ENCODE measurements around the gene CPNE7. TPM values are rescaled to one million over a fixed set of nuclear protein-coding genes. Genes with fewer than 3 reads are reported as not detected.
A peak's percentile ranks its signal among the peaks of the same experiment; 100 is the strongest.
"Not testable (repeated sequence)": the region's sequence is repeated elsewhere in the genome, so short reads cannot be mapped to it uniquely, and the experiment has no call there.

CPNE7 gene
- total RNA-seq, 1 donor from 2014 or later, result 2.4 TPM

- peak in 1 of 2 donors; percentile 53 for DNase-seq (ENCODE audit: low read depth in 2 of 2)
Observed at GRCh38 chr16:89565506-89566372, 9.8 kb upstream of the CPNE7 start.

DNA sequence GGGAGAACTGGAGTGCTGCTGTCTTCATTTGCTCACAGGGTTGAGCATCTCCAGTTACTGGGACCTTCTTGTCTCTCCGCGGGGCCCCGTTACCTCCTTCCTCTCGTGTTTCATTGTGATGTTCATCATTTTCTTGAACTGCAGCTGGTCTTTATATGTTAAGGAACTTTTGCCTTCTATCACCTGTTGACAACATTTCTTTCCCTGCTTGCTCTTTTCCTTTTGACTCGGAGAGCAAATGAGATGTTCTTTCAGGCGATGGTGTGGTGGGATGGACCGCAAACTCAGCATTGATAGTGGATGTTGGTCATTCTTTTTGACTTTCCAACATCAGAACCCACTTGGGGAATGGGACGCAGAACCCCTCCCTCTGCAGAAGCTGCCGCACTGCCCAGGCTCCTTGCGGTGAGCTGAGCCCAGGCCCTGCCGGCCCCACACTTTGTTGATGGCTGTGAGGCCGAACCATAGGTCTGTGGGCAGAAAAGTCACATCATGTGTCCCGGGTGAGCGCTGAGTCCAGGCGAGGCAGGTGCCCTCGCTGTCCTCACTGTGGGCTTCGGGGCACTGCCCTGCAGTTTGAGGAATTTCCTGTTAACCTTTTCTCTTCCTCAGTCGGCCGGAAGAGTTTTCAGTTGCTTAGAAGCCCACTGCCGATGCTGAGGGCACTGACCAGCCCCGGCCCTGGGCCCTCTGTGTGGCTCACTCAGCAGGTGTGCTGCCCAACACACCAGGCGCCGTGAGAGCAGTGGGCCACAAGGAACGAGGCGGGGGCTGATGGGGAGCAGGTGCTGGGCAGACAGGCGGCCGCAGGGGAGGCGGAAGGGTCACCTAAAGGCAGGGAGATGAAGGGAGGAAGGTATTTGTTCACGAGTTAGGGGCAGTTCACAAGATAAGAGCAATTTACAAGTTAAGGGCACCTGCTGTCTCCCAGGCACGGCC lies 7.6 kb upstream of the CPNE7 start:
- no peak for DNase-seq (ENCODE audit: low read depth in 2 of 2)

DNA sequence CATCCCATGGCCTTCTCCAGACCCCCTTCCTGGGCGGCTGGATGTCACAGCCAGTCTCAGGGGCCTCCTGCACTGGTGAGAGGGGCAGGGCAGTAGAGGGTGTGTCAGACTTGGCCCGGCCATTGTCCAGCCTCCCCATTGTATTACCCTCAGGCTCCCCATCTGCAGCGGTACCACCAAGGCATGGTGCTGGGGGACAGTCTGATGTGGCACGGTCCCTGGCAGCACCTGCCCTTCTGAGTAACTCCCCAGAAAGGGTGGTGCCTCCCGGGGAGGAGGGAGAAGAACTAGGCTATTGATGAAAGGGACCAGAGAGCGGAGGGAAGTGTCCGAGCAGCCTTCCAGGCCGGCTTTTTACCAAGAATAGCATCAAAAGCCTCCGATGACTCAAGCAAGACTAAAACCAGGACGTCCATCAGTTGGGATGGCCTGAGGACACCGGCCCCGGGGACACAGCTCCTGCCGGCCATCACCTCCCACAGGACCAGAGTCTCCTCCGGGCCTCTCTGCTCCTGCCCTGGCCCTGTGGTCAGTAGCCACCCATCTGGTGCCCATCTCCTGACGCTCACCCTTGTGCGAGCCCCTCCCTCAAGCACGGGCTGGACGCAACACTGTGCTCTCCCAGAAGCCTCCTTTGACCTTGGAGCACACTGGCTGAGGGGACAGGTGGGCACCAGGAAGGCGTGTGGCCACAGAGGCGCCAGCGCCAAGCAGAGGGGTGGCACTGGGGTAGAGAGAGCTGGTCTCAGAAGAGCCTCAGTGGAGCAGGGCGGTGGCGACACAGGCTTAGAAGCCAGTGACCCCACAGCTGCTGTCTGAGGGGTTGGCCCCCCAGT lies 5.8 kb upstream of the CPNE7 start:
- no peak for DNase-seq (ENCODE audit: low read depth in 2 of 2)

DNA sequence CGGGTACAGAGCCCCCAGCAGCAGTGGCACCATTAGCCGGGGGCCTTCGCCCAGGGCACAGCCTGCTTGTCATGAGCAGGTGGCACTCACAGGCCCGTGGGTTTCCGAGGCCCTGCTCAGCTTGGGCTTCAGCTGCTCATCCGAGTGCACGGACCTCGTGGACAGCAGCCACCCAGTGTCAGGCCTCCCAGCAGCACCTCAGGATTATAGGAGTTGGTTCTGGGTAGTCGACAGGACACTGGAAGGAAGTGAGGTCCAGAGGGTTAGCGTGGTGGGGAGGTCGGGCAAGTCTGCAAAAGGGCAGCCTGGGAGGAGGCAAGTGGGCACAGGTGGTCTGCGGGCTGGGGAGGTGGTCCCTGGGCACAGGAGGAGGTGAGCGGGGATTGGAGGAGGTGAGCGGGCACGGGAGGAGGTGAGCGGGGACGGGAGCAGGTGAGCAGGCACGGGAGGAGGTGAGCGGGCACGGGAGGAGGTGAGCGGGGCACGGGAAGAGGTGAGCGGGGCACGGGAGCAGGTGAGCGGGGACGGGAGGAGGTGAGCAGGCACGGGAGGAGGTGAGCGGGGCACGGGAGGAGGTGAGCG lies 5.1 kb upstream of the CPNE7 start:
- no peak for DNase-seq (ENCODE audit: low read depth in 2 of 2)

- not testable (repeated sequence) for DNase-seq (ENCODE audit: low read depth in 2 of 2)
Observed at GRCh38 chr16:89570983-89571598, 4.5 kb upstream of the CPNE7 start.

DNA sequence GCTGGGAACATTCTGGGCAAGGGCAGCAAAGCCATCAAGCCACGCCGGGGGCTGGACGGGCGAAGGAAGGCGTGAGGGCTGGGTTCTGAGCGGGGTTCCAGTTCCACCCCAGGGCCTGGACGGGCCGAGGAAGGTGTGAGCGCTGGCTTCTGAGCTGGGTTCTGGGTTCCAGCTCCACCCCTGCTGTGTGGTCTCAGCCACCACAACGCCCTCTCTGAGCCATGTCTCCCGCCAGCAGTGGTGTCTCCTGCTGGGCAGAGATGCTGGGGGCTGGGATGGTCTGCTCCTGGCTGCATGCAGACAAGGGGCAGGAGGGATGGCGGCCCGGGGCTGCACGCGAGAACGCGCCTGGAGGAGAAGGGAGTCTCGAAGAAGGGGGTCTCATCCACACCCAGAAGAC lies 3.9 kb upstream of the CPNE7 start:
- no peak for DNase-seq (ENCODE audit: low read depth in 2 of 2)

DNA sequence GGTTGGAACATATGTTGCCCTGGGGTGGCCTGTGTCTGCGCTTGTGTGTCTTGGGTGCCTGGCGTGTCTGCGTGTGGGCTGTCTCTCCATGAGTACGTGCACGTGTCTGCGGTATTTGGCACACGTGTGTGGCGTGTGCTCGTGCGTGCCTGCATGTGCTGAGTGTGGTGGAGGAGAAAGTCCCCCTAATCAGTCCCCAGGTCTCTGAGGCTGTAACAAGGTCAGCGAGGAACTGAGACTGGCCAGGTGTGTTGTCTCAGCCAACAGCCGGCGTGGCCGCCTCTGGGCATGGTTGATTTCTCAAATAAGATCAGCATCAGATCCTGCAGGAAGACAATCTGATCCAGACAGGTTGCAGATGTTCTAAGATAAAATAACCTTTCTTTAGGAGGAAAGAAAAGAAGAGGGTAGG lies 3.5 kb upstream of the CPNE7 start:
- DNase-seq (ENCODE audit: low read depth in 2 of 2), result no peak

DNA sequence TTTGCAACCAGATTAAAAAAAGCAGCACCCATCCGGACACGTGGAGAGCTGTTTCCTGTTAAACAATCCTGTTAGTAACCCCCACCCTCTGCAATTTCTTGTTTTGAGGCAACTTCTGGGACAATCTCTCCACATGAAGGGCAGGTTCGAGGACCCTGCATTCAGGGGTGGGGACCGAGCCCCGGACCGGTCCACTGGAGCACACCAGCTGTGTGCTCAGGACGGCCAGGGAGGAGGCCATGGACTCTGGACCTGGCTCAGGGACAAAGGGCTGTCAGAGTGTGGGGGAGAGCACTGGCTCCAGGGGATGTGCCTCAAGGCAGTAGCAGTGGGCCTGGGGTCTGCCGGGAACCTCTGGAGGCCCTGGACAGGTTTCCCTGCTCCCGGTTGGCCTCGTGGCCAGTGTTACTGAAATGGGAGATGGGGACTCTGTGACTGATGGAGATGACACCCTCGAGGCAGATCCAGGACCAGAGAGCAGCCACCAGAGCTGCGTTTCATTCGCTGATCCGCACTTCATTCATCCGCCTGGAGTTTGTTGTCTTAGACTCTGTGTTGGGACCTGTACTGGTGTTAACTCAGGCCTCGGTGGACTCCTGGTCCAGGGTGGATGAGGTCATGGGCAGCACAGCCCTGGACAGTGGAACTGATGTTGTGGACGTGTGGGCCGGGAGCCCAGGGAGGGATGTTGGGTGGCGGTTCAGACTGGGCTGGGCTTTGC lies 2.9 kb upstream of the CPNE7 start:
- no peak for DNase-seq (ENCODE audit: low read depth in 2 of 2)

- no peak for DNase-seq (ENCODE audit: low read depth in 2 of 2)
Observed at GRCh38 chr16:89573826-89574680, 1.5 kb upstream of the CPNE7 start.

DNA sequence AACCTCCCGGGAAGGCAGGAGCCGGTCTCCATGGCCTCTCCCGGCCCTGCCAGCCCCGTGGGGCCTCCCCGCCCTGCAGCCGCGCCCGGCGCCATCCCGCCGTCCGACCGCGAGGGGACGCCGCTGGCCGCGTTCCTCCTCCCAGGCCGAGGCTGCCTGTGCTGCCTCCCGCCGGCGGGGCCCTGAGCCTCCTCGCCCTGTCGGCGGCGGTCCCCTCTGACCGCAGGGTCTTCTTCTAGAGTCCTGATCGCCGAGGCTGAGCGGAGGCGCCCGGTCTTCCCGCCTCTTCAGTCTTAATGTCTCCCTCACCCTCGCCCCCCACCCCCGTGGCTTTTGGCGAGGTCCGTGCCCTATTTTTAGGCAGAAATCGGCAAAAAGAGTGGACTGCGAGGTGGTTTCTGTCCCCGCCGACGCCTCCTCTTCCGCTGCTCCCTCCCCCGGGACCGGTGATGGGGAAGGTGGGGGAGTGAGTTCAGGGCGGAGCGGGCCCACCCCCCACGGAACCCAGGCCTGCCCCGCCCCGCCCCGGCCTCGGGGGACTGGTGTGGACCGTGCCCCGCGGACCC lies 794 bp upstream of the CPNE7 start:
- DNase-seq (ENCODE audit: low read depth in 2 of 2), result peak; percentile 29 to 76

DNA sequence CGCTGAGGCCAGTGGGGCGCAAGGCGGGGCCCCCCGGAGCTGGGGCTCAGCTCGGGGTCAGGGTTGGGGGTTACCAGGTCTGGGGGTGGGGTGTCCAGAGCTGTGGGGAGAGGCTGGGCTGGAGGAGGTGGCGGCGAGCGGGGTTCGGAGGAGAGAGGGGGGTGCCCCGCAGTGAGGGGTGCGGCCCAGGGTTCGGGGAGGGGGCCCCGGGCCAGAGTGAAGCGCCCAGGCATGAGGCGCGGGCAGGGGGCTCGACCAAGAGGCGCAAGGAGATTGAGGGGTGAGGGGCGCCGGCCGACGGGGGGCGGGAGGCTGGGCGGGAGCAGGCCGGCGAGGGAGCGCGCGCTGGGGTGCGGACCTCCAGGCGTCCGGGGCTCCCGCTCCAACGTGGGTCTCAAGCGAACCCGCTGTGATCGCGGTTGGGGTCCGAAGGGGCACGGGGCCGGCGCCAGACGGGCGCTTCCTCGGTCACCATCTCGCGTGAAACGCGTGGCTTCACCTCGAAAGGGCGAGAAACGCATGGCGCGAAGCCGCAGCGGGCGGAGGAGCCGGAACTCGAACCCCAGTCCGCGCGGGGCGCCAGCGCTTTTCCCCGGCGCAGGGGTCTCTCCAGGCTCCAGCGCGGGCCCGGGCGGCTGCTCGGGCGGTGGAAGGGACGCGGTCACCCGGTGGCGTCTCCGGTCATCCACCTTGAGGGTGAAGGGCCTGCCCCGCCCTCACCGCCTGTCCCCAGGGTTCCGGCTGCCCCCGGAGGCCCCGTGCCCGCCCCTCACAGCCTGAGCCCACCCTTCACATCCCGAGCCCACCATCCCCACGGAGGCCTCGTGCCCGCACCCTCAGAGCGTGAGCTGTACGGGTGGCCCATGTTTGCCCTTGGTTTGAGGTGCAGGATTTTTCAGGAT lies 846 bp downstream of the CPNE7 start:
- no peak for DNase-seq (ENCODE audit: low read depth in 2 of 2)

GRCh38 chr16:89577055-89577759 lies 1.6 kb downstream of the CPNE7 start:
- no peak for DNase-seq (ENCODE audit: low read depth in 2 of 2)

DNA sequence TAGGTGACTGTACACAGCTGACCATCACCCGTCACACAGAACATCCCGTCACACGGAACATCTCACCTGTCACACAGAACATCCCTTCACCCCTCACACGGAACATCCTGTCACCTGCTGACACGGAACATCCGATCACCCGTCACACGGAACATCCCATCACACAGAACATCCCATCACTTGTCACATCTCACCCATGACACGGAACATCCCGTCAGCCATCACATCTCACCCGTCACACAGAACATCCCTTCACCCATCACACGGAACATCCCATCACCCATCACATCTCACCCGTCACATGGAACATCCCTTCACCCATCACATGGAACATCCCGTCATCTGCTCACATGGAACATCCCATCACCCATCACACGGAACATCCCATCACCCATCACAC lies 3.8 kb downstream of the CPNE7 start:
- DNase-seq (ENCODE audit: low read depth in 2 of 2), result no peak

- peak; percentile 81 to 91 for DNase-seq (ENCODE audit: low read depth in 2 of 2)
Observed at GRCh38 chr16:89581045-89581695, 5.6 kb downstream of the CPNE7 start.

DNA sequence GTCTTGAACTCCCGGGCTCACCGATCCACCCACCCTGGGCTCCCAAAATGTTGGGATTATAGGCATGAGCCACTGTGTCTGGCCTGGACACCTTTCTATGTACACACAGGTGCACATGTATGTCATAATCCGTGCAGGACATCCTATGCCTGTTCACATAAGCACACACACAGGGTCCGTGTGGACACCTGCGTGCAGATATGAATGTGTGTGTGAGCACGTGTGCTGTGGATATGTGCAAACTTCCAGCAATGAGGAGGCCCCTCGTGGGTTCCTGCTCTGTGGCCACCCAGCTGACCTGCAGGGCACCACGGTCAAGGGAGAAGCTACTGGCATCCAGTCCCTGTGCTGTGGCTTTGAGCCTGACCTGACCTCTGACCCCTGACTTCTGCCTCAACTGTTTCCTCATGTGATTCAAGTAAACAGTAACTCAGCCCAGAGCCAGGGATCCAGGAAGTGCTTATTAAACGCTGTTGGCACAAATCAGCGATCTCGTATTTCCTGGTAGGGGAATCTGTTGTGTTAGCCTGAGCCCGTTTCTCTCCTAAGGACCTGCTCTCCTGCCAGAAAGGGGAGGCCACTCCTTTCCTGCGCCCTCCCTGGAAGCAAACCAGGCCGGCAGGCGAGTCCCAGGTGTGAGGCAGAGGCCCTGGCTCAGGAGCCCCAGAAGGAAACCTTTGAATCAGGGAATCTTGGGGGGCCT lies 6.5 kb downstream of the CPNE7 start:
- DNase-seq (ENCODE audit: low read depth in 2 of 2), result peak; percentile 88 to 90

Measured in dermis microvascular lymphatic vessel endothelial cell (primary cell).